ENCODE measurements around the gene MYH3. TPM values are rescaled to one million over a fixed set of nuclear protein-coding genes. Genes with fewer than 3 reads are reported as not detected.

The MYH3 gene
- total and polyA plus RNA-seq, 10 of the 15 experiments (the other 5 are each of a cell fraction or from before 2014, with no cell fraction given) = 0.14 to 1.4 (median 0.71) TPM

- POLR2A ChIA-PET = no interaction called here
- H3K27ac ChIP-seq (ENCODE audit: control insufficient read depth, insufficient read depth) = no peak overlapping the region
- no peak for DNase-seq (ENCODE audit: low read depth, low spot score)
- BruUV-seq (replicated peaks) = no TSS peak
- in situ Hi-C loops (cut with MboI) (loop anchor here (25.0 kb wide), 3 partner anchors 506 to 1006 kb away; no protein-coding TSS in a partner anchor), intact Hi-C loops (cut with micrococcal nuclease; ENCODE audit: unreplicated experiment) (loop anchor here (1.0 to 10.0 kb wide), 3 partner anchors 53 to 216 kb away; partner anchors contain the start of gene TMEM220)
- H3K4me1 ChIP-seq (ENCODE audit: control insufficient read depth, insufficient read depth, low read length) = peaks cover 21% of the 10 kb centered on the region
- no peak overlapping the region for H3K4me3 ChIP-seq
- ATAC-seq = no peak
- CTCF ChIA-PET = interaction anchor here (0.7 to 10.7 kb wide), 17 partner anchors 8 to 1304 kb away, joined by 3 to 138 read pairs (median 4); no protein-coding TSS in a partner anchor
- H4K20me1 ChIP-seq (ENCODE audit: control insufficient read depth, insufficient read depth) = no peaks in the 10 kb centered on the region
- no peaks in the 10 kb centered on the region for H3K9me3 ChIP-seq (replicated peaks; ENCODE audit: control insufficient read depth, insufficient read depth, low read length)
- H3K36me3 ChIP-seq (ENCODE audit: control insufficient read depth in 2 of 2, insufficient read depth in 2 of 2, low read length in 1 of 2) = no peaks in the 10 kb centered on the region; a peak in 1 of 4 replicates
- H2AFZ ChIP-seq (ENCODE audit: control insufficient read depth, low read depth, low read length) = no peak overlapping the region
- no peak for FAIRE-seq
- RAD21 ChIA-PET (ENCODE audit: unreplicated experiment) = interaction anchor here (1.1 to 3.2 kb wide), 2 partner anchors 14 to 213 kb away, joined by 3 to 13 read pairs; no protein-coding TSS in a partner anchor
- H3K27me3 ChIP-seq (replicated peaks in 1 of 2; ENCODE audit: control insufficient read depth in 2 of 2, insufficient read depth in 2 of 2, low read length in 1 of 2) = no peaks in the 10 kb centered on the region
- SMC1A ChIA-PET (ENCODE audit: uncharacterized antibody, unreplicated experiment) = interaction anchor here (1.2 to 1.8 kb wide), 4 partner anchors 14 to 52 kb away, joined by 5 to 10 read pairs (median 5); no protein-coding TSS in a partner anchor
- H3K9ac ChIP-seq (ENCODE audit: control insufficient read depth, insufficient read depth, low read length) = no peak overlapping the region
- H3K79me2 ChIP-seq (ENCODE audit: control insufficient read depth, insufficient read depth, low read length) = no peaks in the 10 kb centered on the region
- WGBS (ENCODE audit: insufficient coverage, insufficient replicate concordance, low lambda C conversion rate, missing lambda C conversion rate) = 81% methylated on average over 15 of the region's 15 CpGs
- no peak overlapping the region for H3K4me2 ChIP-seq (ENCODE audit: control insufficient read depth, insufficient read depth)
- TF ChIP-seq CTCF (IDR thresholded peaks at IDR 0.05 in 2 of 3, conservative IDR thresholded peaks at IDR 0.05 in 1 of 3; ENCODE audit: control insufficient read depth in 2 of 3, extremely low read depth in 1 of 3, insufficient read depth in 1 of 3, low read depth in 3 of 3, low read length in 3 of 3) = no peak
- TF ChIP-seq LARP7 (IDR thresholded peaks at IDR 0.05) = no peak
- no peak for TF ChIP-seq TCF3 (IDR thresholded peaks at IDR 0.05; ENCODE audit: borderline replicate concordance, insufficient read depth, low read depth, low read length)
- TF ChIP-seq, protein P1, sequence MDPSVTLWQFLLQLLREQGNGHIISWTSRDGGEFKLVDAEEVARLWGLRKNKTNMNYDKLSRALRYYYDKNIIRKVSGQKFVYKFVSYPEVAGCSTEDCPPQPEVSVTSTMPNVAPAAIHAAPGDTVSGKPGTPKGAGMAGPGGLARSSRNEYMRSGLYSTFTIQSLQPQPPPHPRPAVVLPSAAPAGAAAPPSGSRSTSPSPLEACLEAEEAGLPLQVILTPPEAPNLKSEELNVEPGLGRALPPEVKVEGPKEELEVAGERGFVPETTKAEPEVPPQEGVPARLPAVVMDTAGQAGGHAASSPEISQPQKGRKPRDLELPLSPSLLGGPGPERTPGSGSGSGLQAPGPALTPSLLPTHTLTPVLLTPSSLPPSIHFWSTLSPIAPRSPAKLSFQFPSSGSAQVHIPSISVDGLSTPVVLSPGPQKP (IDR thresholded peaks at IDR 0.05; ENCODE audit: low read depth, low read length) = no peak
- TF ChIP-seq, protein P2, sequence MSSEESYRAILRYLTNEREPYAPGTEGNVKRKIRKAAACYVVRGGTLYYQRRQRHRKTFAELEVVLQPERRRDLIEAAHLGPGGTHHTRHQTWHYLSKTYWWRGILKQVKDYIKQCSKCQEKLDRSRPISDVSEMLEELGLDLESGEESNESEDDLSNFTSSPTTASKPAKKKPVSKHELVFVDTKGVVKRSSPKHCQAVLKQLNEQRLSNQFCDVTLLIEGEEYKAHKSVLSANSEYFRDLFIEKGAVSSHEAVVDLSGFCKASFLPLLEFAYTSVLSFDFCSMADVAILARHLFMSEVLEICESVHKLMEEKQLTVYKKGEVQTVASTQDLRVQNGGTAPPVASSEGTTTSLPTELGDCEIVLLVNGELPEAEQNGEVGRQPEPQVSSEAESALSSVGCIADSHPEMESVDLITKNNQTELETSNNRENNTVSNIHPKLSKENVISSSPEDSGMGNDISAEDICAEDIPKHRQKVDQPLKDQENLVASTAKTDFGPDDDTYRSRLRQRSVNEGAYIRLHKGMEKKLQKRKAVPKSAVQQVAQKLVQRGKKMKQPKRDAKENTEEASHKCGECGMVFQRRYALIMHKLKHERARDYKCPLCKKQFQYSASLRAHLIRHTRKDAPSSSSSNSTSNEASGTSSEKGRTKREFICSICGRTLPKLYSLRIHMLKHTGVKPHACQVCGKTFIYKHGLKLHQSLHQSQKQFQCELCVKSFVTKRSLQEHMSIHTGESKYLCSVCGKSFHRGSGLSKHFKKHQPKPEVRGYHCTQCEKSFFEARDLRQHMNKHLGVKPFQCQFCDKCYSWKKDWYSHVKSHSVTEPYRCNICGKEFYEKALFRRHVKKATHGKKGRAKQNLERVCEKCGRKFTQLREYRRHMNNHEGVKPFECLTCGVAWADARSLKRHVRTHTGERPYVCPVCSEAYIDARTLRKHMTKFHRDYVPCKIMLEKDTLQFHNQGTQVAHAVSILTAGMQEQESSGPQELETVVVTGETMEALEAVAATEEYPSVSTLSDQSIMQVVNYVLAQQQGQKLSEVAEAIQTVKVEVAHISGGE (CRISPR knock-in tag; IDR thresholded peaks at IDR 0.05) = no peak
- TF ChIP-seq YBX1 (IDR thresholded peaks at IDR 0.05) = no peak
- TF ChIP-seq RCOR1 (conservative IDR thresholded peaks at IDR 0.05; ENCODE audit: low read depth, low read length) = no peak
- no peak for TF ChIP-seq PKNOX1 (IDR thresholded peaks at IDR 0.05)
- TF ChIP-seq TARDBP (IDR thresholded peaks at IDR 0.05; ENCODE audit: borderline replicate concordance) = no peak
- TF ChIP-seq SREBF2 (IDR thresholded peaks at IDR 0.05; ENCODE audit: low read length) = no peak
- TF ChIP-seq GATAD2B (conservative IDR thresholded peaks at IDR 0.05; ENCODE audit: low read depth) = no peak
- TF ChIP-seq, protein P3, sequence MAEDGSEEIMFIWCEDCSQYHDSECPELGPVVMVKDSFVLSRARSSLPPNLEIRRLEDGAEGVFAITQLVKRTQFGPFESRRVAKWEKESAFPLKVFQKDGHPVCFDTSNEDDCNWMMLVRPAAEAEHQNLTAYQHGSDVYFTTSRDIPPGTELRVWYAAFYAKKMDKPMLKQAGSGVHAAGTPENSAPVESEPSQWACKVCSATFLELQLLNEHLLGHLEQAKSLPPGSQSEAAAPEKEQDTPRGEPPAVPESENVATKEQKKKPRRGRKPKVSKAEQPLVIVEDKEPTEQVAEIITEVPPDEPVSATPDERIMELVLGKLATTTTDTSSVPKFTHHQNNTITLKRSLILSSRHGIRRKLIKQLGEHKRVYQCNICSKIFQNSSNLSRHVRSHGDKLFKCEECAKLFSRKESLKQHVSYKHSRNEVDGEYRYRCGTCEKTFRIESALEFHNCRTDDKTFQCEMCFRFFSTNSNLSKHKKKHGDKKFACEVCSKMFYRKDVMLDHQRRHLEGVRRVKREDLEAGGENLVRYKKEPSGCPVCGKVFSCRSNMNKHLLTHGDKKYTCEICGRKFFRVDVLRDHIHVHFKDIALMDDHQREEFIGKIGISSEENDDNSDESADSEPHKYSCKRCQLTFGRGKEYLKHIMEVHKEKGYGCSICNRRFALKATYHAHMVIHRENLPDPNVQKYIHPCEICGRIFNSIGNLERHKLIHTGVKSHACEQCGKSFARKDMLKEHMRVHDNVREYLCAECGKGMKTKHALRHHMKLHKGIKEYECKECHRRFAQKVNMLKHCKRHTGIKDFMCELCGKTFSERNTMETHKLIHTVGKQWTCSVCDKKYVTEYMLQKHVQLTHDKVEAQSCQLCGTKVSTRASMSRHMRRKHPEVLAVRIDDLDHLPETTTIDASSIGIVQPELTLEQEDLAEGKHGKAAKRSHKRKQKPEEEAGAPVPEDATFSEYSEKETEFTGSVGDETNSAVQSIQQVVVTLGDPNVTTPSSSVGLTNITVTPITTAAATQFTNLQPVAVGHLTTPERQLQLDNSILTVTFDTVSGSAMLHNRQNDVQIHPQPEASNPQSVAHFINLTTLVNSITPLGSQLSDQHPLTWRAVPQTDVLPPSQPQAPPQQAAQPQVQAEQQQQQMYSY (CRISPR knock-in tag; IDR thresholded peaks at IDR 0.05) = no peak
- no peak for TF ChIP-seq HDAC2 (IDR thresholded peaks at IDR 0.05)
Observed at GRCh38 chr17:10631701-10632100, 25.4 kb downstream of the MYH3 start.

Measured in GM12878 (cell line).